HG02938 (cell line): ENCODE measurements around the gene CLEC16A.

ENCODE experiments used
- ATAC-seq: cut with Tn5 transposase; IDR thresholded peaks from one replicate; pipeline ENCODE4 v1.9.1; 2021; ENCODE audit warnings: mild to moderate bottlenecking, moderate library complexity; ENCODE audit not compliant: unreplicated experiment

The CLEC16A gene

DNA sequence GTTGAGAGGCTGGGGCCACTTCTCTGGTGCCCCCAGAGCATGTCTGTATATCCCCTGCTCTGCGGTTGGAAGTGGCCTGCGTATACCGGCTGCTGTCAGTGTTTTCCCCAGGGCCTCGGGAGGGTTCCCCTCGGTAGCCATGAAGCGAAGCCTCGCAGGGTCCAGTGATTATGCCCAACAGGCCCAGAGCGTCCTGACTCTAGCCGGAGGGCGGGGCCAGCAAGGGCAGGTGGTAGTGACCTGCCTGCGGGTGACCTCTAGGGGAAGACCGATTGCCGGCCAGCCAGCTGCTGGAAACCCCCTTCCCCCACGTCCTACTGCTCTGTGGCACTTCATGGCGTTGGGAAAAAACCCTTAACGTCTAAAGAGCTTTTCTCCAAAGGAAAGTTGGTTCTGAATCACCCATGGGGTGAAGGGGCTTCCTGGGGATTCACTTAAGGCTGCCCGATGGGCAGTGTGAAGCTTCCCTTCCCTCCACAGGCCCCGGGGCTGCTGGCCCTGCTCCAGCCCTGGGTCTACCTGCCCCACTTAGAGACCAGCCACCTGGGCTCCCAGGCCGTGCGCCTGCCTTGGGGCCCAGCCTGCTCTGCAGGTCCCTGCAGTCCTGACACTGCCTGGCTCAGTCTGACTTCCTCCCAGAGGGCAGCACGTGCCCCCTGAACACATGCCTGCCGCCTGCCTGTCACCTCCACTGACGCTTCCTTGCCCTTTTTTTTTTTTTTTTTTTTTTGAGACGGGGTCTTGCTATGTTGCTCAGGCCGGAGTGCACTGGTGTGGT is 238.9 kb downstream of the CLEC16A start:
- no peak for ATAC-seq

DNA sequence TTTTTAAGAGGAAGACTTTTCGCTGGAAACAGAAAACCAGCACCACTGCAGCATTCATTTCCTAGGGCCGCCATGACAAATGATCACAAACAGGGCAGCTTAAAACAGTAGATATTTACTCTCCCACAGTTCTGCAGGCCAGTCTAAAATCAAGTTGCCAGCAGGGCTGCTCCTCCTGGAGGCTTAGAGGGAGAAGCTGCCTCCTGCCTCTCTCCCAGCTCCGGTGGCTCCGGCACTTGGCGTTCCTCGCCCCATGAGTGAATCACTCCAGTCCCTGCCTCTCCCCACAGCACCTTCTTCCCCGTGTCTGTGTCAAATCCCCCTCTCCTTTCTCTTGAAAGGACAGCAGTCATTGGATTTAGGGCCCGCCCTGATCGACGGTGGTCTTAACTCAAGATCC is 239.6 kb downstream of the CLEC16A start:
- ATAC-seq: no peak

DNA sequence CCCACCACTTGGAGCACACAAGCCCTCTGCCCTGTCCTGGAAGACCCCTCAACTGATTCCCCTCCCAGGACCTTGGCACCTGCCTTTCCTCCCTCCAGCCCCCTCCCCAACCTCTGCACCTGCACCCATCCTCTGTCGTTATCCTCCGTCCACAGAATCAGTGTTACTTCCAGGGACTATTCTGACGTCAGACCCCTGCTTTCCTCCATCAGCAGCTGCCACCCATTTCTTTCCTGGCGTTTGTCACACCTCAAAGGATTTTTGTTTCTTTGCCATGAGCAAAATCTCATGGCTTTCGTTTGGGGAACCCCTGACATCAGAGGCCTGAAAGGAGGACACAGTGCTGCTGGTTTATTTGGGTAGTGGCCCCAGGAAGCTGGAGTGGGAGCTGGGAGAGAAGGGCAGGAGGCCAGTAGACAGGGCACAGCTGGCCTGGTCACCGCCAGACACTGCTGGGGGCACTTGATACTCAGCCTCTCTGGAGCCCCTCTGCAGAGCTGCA is 243.2 kb downstream of the CLEC16A start:
- ATAC-seq: no peak

DNA sequence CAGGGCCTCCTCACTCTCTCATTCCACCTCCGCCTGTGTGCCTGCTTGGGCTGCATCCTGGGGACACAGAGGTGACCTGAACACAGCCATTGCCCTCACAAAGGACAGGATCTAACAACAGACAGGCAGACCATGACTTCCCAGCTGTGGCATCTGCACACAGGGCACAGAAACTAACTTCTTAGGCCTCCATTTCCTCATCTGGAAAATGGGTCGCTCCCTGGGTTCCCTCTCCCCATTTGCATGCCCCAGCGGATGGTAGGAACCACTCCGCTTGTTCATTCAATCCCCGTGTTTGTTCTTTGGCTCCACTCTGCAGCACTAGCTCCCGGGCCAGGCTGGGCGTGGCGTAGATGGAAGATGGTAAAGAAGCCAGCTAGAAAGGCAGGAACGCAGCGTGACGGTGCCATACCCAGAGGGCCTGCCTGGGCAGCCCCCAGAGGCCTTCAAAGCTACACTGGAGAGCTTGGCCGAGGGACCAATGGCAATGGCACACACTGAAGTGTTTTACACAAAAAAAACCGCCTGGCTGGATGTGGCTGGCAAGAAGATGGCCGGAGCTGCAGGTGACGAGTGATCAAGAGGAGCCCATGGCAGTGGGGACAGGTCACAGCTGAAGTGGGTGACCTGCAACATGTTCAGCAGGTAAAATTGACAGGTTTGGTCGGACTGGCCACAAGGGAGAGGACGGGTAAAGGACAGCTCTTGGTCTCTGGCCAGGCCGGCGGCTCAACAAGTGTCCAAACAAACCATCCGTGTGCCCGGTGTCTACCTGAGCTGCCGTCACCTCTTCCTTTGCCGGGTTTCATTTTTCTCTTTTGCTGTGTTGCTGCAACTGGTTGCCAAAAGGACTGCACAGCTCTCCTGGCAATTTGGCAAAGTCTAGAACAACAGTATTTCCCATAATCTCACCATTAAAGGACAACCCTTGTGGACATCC is 244.7 kb downstream of the CLEC16A start:
- no peak for ATAC-seq

DNA sequence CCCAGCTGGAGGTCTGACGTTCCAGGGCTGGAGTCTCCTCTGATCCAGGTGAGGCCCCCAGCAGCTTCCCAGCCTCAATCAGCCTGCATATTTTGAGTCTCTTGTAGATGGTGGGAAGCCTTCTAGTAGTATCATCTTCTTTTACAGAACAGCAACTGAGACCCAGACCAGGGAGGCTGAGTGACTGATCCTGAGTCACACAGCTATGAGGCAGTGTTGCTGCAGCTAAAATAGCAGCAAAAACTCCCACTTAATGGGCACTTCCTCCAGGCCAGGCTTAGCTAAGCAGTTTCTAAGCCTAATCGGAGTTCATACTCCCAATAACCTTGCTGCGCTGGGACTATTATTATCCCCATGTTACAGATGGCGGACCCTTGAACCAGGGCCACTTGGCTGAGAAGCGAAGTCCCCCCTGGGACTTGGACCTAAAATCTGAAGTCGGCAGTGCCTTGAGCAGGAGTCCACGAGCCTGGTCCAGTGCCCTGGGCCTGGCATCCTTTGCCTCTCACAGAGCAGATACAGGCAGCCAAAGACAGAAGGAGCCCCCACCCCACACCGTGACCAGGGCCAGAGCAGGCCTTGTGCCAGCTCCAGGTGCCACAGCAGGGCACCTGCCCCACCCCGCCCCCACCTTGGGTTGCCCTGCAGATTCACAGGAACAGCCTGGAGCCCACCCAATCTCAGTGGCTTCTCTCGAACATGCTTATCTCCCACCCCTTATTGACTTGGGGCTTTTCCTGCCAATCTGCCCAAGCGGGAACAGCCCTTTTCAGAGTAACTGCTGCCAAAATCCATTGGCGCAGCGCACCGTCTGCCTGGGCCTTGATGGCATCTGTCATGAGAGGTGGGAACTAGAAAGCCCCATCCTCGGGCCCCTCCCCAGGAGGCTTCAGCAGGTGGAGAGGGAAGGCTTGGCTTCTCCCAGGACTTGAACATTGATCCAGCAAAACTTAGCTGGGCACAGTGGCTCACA is 246.5 kb downstream of the CLEC16A start:
- ATAC-seq: no peak

DNA sequence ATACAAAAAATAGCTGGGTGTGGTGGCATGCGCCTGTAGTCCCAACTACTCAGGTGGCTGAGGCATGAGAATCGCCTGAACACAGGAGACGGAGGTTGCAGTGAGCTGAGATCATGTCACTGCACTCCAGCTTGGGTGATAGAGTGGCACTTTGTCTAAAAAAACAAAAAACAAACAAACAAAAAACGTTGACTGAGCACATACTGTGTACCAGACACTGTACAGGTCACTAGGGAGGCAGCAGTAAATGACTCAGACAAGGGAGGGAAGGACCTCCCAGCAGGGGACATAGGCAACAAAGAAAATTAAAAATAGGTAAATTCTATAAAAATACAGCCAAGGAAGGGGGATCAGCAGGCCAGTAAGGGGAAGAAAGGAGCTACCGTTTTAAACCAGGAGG is 247.3 kb downstream of the CLEC16A start:
- ATAC-seq: no peak

DNA sequence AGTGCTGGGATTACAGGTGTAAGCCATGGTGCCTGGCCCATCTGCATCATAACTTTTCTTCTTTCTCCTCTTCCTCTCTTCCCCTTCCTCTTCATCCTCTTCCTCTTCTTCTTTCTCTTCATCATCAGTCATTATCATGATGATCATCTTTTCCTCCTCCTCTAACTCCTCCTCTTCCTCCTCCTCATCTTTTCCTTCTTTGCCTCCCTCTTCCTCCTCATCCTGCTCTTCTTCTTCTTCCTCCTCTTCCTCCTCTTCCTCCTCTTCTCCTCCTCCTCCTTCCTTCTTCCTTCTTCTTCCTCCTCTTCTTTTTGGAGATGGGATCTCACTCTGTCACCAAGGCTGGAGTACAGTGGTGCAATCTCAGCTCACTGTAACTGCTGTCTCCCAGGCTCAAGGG is 249.1 kb downstream of the CLEC16A start:
- ATAC-seq: no peak

DNA sequence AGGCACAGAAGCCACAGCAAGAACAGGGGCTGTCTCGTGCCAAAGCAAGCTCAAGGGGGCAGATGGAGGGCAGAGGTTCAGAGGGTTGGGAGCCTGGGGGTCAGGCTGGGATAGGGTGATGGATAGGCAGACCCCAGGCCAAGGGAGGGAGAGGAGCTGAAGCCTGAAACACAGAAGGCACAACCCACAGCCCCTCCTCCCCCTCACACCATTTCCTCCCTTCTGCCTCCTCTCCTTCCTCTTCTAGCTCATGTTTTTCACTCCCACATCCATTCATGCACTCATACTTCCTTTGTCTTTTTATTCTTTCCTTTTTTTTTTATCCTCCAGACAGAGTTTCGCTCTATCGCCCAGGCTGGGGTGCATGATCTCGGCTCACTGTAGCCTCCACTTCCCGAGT is 250.5 kb downstream of the CLEC16A start:
- ATAC-seq: no peak

DNA sequence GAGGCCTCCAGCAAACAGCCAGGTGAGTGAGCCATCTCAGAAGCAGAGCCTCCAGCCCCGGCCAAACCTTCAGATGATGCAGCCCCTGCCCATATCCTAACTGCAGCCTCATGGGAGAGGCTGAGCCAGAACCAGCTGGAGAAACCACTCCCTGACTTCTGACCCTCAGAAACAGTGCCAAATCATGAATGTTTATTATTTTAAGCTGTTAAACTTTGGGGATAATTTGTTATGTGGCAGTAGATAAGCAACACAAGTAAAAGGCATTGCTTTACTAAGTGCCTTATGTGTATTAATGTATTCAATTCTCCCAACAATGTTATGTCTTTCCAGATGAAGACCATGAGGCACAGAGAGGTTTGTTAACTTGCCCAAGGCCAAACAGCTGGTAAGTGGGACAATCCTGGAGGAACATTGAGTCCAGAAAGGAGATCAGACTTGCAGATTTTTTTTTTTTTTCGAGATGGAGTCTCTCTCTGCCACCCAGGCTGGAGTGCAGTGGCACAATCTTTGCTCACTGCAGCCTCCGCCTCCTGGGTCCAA is 252.0 kb downstream of the CLEC16A start:
- ATAC-seq: no peak

DNA sequence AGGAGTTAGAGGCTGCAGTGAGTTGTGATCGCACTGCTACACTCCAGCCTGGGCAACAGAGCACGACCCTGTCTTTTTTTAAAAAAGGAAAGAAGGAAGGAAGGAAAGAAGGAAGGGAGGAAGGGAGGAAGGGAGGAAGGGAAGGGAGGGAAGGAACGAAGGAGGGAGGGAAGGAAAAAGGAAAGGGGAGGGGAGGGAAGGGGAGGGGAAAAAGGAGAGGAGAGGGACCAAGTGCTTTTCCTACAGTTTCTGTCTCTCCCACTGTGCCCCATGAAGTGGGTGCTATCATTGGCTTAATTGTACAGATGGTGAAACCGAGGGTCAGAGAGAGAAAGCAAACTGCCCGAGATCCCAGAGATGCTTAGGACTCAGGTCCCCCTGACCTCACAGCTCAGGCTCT is 254.0 kb downstream of the CLEC16A start:
- no peak for ATAC-seq

DNA sequence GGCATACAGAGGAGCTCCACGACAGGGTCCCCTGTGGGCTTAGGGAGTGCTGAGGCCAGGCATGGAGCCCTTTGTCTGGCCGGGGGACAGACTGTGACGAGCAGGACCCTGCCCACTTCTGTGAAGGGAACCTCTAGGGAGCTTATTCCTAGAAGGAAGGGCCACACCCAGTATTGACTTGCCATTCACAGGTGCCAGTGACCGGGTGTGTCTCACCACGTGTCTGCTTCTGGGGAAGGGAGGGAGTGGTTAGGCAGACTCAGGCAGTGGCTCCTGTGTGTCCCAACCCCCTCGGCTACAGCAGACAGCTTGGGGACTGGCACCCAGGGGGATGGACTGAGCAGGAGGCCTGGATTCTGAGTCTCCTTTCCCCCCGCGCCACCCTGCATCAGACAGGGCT is 254.5 kb downstream of the CLEC16A start:
- no peak for ATAC-seq

DNA sequence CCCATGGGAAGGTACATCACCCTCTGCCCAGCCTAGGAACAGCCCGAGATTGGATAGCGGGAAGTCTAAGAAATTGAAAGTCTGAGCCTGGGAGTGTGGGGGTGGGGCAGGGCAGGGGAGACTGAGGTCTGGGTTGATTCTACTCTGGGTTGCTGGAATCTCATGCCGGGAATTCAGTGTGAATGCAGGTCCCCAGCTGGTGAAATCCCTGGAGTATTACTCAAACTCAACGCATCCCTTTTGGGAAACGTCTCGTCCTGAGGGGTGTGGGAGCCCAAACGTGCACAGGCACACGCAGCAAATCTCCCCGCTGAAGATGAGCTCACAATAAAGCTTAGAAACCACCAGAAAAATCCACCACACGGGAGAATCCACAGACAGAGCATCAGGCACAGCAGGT is 256.2 kb downstream of the CLEC16A start:
- no peak for ATAC-seq

DNA sequence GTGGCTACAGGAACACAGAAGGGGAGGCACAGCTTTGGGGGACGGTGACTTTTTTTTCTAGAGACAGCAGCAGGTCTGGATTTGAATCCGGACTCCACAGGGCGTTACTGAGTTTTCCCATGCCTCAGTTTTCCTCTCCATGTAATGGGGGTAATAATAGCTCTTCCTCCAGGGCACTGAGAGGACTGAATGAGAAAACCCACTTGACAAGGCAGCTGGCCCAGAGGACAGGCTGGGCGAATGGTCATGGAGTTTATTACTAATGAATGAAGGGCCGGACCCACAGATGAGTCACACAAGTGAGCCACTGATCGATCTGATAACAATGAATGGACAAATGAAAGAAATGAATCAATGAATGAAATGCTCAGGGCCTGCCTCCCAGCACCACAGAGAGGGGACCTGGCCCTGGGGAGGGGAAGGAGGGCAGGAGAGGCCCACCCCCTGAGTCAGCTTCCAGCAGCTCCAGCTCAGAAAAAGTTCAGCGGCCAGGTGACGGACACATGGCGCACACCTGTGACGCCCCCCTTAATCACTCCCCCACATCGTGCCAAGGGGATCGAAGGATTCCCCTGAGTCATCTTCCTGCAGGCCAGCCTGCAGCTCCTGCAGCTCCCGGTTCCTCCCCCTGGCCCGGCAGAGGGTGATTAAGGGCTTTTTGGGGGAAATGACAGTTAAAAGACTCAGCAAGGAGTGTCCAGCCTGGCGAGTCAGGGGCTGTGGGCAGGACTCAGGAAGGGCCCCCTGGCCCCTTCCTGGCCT is 257.3 kb downstream of the CLEC16A start:
- no peak for ATAC-seq

DNA sequence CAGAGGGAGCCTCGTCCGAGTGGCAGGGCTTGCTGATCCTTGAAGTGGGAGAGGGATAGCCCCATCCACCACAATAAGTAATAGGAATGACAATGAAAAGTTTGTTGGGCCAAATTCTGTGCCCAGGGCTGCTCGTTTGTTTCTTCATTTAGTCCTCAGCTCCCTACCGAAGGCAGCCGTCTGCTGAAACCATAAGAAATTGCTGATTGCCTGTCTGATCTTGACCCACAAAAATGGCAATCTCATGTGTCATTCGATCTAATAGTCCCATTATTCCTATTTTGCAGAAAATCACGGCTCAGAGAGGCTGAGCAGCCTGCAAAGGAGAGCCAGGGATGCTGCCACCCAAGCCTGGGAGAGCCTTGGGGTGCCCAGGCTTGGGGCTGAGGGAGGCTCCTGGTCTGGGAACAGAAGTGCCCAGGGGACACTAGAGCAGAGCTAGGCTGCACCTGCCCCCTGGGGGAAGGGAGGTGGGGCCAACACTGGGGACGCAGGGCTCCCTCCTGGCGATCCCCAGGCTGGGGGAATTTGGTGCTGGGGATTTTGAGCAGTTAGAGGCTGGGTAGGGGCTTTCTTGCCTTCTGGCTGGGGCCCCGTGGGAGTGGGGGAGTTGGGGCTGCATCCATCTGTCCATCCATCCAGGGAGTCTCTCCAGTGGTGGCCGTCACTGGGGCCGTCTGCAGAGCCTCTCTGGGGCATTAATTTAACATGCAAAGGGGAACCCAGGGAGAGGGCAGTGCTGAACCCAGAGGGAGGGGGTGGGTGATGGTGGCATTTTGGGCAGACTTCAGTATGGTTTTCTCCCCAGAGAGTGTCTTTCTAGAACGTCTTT is 258.1 kb downstream of the CLEC16A start:
- ATAC-seq: no peak

DNA sequence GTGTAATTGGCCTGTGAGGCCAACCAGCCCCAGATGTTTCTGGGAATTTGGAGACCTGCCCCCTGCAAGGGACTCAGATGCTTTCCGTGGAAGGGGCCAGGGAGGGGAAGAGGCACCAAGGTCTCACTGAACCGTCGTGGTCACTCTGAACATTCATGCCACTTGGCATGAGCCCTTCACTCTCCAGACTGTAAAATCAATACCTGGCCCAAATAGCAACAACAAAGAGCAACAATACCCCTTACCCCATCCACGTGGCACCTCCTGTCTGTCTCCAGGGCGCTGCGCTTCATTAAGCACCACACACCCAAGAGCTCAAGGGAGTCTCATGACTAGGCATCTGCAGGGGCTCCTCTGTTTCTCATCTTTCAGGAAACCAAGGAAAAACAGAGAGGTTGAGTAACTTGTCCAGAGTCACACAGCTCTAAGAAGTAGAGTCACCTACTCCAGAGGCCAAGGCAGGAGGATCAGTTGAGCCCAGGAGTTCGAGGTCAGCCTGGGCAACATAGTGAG is 258.8 kb downstream of the CLEC16A start:
- no peak for ATAC-seq

DNA sequence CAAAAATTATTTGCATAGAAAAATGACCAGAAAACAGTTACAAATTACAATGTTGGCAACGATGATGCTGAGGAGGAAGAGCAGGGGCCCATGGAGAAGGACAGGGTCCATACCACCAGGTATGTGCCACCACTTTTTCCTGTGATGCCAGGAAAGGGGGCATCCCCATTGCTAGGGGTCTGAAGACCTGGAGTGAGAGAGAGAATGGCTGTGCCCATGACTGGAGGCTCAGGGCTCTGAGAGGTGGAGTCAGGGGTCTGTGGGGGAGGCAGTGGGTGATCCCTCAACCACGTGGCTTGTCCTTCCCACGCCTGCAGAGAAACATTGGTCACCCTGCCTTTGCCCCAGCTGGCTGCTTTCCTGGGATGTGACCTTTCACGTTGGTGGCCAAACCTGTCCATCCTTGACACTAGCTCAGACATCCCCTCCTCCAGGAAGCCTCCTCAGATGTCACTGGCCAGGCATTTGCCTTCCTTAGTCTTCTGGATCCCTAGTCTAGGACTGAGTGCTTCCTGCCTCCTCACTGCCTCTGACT is 260.2 kb downstream of the CLEC16A start:
- no peak for ATAC-seq

DNA sequence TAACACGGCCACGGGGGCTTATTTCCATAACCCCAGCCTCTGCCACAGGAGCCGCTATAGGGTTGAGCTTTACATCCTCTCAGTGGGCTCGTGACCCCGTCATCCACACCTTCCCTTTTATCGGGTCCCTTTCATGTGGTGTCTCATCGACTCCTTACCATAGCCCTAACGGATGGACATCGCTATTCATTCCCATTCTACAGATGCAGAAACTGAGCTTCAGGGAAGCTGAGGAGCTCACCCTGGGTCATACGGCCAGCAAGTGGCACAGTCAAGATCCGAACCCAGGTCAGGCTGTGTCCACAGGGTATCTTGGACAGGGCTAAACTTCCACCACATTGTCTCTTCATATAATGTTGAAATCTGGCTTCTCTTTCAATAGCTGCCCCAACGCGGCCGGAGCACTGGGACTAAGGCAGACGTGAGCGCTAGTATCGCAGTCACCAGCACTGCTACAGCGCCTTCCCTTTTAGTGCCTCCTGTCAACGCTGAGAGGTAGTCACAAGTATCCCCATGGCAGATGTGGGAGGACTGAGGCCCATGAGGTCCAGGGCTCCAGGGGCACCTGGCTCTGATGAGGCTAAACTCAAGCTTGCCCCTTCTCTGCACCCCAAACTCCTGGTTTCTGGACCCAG is 260.8 kb downstream of the CLEC16A start:
- ATAC-seq: no peak
